H1 (cell line): ENCODE results near the gene CDK10. TPM values are rescaled to one million over a fixed set of nuclear protein-coding genes. Genes with fewer than 3 reads are reported as not detected.

Source experiments
- CTCF ChIA-PET: fragments of 300-600 bp; sonication (Branson Sonifier 250); formaldehyde crosslinking; loops from one replicate; lab custom pipeline; 2021; ENCODE audit not compliant: partially characterized antibody; lab: Charles Lee
- POLR2A ChIA-PET: fragments of 300-600 bp; sonication (Branson Sonifier 250); formaldehyde crosslinking; loops from one replicate; lab custom pipeline; 2021; ENCODE audit warnings: inconsistent platforms; ENCODE audit not compliant: partially characterized antibody; lab: Charles Lee
- DNase-seq, 2 experiments: peaks; one replicate each; pipeline versions ENCODE4 v3.0.0 to v3.0.0-alpha.2; 2010 to 2022; ENCODE audit warnings: low spot score in 2 of 2, low read depth in 1 of 2, mixed read lengths in 1 of 2
- FAIRE-seq: peaks from 2 replicates; lab custom pipeline; 2011; peaks lifted over from hg19 to GRCh38; lab: Jason Lieb, UNC
- H2AFZ ChIP-seq: 2 replicates; pipeline ENCODE4 v1.8.1; 2012; ENCODE audit warnings: low read length, inconsistent platforms
- H2AK5ac ChIP-seq: 2 replicates; pipeline ENCODE4 v1.6.1; 2013; ENCODE audit warnings: low read depth, low read length
- H2BK120ac ChIP-seq: replicated peaks from 2 replicates; pipeline ENCODE3; 2013; ENCODE audit warnings: low read depth, low read length, inconsistent platforms
- H2BK12ac ChIP-seq: 2 replicates; pipeline ENCODE4 v1.6.1; 2013; ENCODE audit warnings: low read depth, low read length
- H2BK15ac ChIP-seq: 2 replicates; pipeline ENCODE4 v1.6.1; 2013; ENCODE audit warnings: low read length
- H2BK20ac ChIP-seq: 2 replicates; pipeline ENCODE4 v1.6.1; 2013; ENCODE audit warnings: low read length
- H2BK5ac ChIP-seq: 2 replicates; pipeline ENCODE4 v1.6.1; 2013; ENCODE audit warnings: low read depth, low read length
- H3K14ac ChIP-seq: 2 replicates; pipeline ENCODE4 v1.6.1; 2013; ENCODE audit warnings: inconsistent platforms; ENCODE audit not compliant: insufficient read length
- H3K18ac ChIP-seq: 2 replicates; pipeline ENCODE4 v1.6.1; 2013; ENCODE audit warnings: low read length; ENCODE audit errors: extremely low read depth
- H3K23ac ChIP-seq: 2 replicates; pipeline ENCODE4 v1.6.1; 2013; ENCODE audit warnings: inconsistent platforms; ENCODE audit not compliant: insufficient read length
- H3K23me2 ChIP-seq: 2 replicates; pipeline ENCODE4 v1.6.1; 2013; ENCODE audit warnings: low read depth, low read length
- H3K27ac ChIP-seq: 2 replicates; pipeline ENCODE4 v1.6.1; 2011; ENCODE audit warnings: low read depth, low read length, inconsistent platforms
- H3K27me3 ChIP-seq, 4 experiments: replicated peaks in 1 of 4; 1 replicate in 1 of 4; 2 replicates in 3 of 4; pipeline versions ENCODE4 v1.6.1 to v1.8.1; 2011 to 2013; ENCODE audit warnings: low read length in 3 of 4, mild to moderate bottlenecking in 3 of 4, inconsistent platforms in 2 of 4, mixed read lengths in 2 of 4, moderate library complexity in 1 of 4; ENCODE audit not compliant: control insufficient read depth in 3 of 4, insufficient read depth in 3 of 4; ENCODE audit errors: extremely low read depth in 1 of 4
- H3K36me3 ChIP-seq, 4 experiments: 2 replicates each; pipeline versions ENCODE4 v1.6.1 to v1.8.1; 2011 to 2013; ENCODE audit warnings: mild to moderate bottlenecking in 4 of 4, low read length in 3 of 4, moderate library complexity in 2 of 4, control low read depth in 1 of 4, inconsistent platforms in 1 of 4; ENCODE audit not compliant: insufficient read depth in 4 of 4, control insufficient read depth in 2 of 4
- H3K4ac ChIP-seq: replicated peaks from 2 replicates; pipeline ENCODE3; 2013; ENCODE audit warnings: low read length, low read depth, mixed read lengths, inconsistent platforms; ENCODE audit not compliant: insufficient read length
- H3K4me1 ChIP-seq, 4 experiments: replicated peaks in 1 of 4; 1 replicate in 1 of 4; 2 replicates in 3 of 4; pipeline versions ENCODE4 v1.6.1 to v1.8.1; 2011 to 2013; ENCODE audit warnings: low read length in 3 of 4, inconsistent platforms in 2 of 4, mixed read lengths in 1 of 4; ENCODE audit not compliant: insufficient read depth in 4 of 4, control insufficient read depth in 3 of 4
- H3K4me2 ChIP-seq, 2 experiments: 2 replicates each; pipeline versions ENCODE4 v1.6.1 to v1.8.1; 2011 to 2013; ENCODE audit warnings: low read depth in 2 of 2, low read length in 2 of 2, control low read depth in 1 of 2, inconsistent platforms in 1 of 2, mild to moderate bottlenecking in 1 of 2; ENCODE audit not compliant: insufficient read depth in 1 of 2
- H3K4me3 ChIP-seq, 4 experiments: fragments of 200-600, 300-600 bp in 1 of 4; sonication (generic), shearing (Covaris generic), sonication (Bioruptor Twin) in 1 of 4; 2 replicates each; pipeline versions ENCODE4 v1.5.1 to v1.8.1; 2011 to 2016; ENCODE audit warnings: low read length in 4 of 4, low read depth in 3 of 4, control low read depth in 2 of 4, inconsistent platforms in 2 of 4, mild to moderate bottlenecking in 2 of 4, mixed read lengths in 1 of 4, moderate library complexity in 1 of 4; ENCODE audit not compliant: insufficient read depth in 2 of 4; ENCODE audit errors: extremely low read depth in 1 of 4
- H3K56ac ChIP-seq: replicated peaks from 2 replicates; pipeline ENCODE3; 2013; ENCODE audit warnings: low read depth, mild to moderate bottlenecking, mixed read lengths, low read length, inconsistent platforms; ENCODE audit not compliant: insufficient read length
- H3K79me1 ChIP-seq: 2 replicates; pipeline ENCODE4 v1.6.1; 2013; ENCODE audit warnings: low read depth, low read length, control low read depth
- H3K79me2 ChIP-seq, 2 experiments: 2 replicates each; pipeline versions ENCODE4 v1.6.1 to v1.8.1; 2012 to 2013; ENCODE audit warnings: low read length in 2 of 2, mild to moderate bottlenecking in 2 of 2, inconsistent platforms in 1 of 2; ENCODE audit not compliant: insufficient read depth in 2 of 2, control insufficient read depth in 1 of 2
- H3K9ac ChIP-seq, 4 experiments: replicated peaks in 1 of 4; 1 replicate in 1 of 4; 2 replicates in 3 of 4; pipeline versions ENCODE4 v1.6.1 to v1.8.1; 2011 to 2013; ENCODE audit warnings: low read depth in 3 of 4, low read length in 3 of 4, control low read depth in 2 of 4, mild to moderate bottlenecking in 2 of 4, moderate library complexity in 2 of 4, inconsistent platforms in 1 of 4; ENCODE audit errors: extremely low read depth in 1 of 4
- H3K9me3 ChIP-seq, 2 experiments: 2 replicates each; pipeline versions ENCODE4 v1.6.1 to v1.8.1; 2012 to 2013; ENCODE audit warnings: mild to moderate bottlenecking in 2 of 2, moderate library complexity in 2 of 2, control low read depth in 1 of 2, inconsistent platforms in 1 of 2, low read depth in 1 of 2, low read length in 1 of 2, mixed read lengths in 1 of 2; ENCODE audit not compliant: insufficient read depth in 2 of 2
- H4K20me1 ChIP-seq, 2 experiments: replicated peaks in 1 of 2; 2 replicates each; pipeline versions ENCODE3 to v1.8.1; 2011 to 2013; ENCODE audit warnings: inconsistent platforms in 2 of 2, low read length in 2 of 2, mild to moderate bottlenecking in 1 of 2; ENCODE audit not compliant: insufficient read depth in 2 of 2, control insufficient read depth in 1 of 2
- H4K5ac ChIP-seq: 2 replicates; pipeline ENCODE4 v1.6.1; 2013; ENCODE audit warnings: low read length, low read depth, mixed read lengths, inconsistent platforms; ENCODE audit not compliant: insufficient read length
- H4K8ac ChIP-seq: 2 replicates; pipeline ENCODE4 v1.8.0; 2013; ENCODE audit warnings: mild to moderate bottlenecking, moderate library complexity, low read length, inconsistent platforms; ENCODE audit not compliant: insufficient read depth; ENCODE audit errors: extremely low read depth
- H4K91ac ChIP-seq: replicated peaks from 2 replicates; pipeline ENCODE3; 2013; ENCODE audit warnings: low read length, mixed read lengths, inconsistent platforms; ENCODE audit not compliant: insufficient read length
- CEBPB ChIP-seq: IDR thresholded peaks from 2 replicates; pipeline ENCODE4 v1.6.1; 2012; ENCODE audit warnings: low read depth, low read length
- E2F6 ChIP-seq: IDR thresholded peaks from 2 replicates; pipeline ENCODE4 v1.6.1; 2012; ENCODE audit warnings: inconsistent platforms
- EGR1 ChIP-seq: IDR thresholded peaks from 2 replicates; pipeline ENCODE4 v1.6.1; 2011; ENCODE audit warnings: low read depth, low read length, borderline replicate concordance
- HDAC2 ChIP-seq, 2 experiments: fragments of 300-600 bp in 1 of 2; sonication (generic) in 1 of 2; IDR thresholded peaks; 2 replicates each; pipeline ENCODE4 v1.6.1; 2011 to 2012; ENCODE audit warnings: low read depth in 2 of 2, low read length in 2 of 2, mild to moderate bottlenecking in 2 of 2, moderate library complexity in 2 of 2, borderline replicate concordance in 1 of 2, inconsistent platforms in 1 of 2
- KDM4A ChIP-seq: IDR thresholded peaks from one replicate; pipeline ENCODE4 v1.7.1; 2012; ENCODE audit warnings: low read depth, mild to moderate bottlenecking, moderate library complexity, low read length, inconsistent platforms; ENCODE audit not compliant: severe bottlenecking
- MAX ChIP-seq: IDR thresholded peaks from 2 replicates; pipeline ENCODE4 v1.6.1; 2012; ENCODE audit warnings: inconsistent platforms
- POLR2A ChIP-seq, 2 experiments: IDR thresholded peaks; 1 replicate in 1 of 2; 2 replicates in 1 of 2; pipeline ENCODE4 v1.6.1; 2011; ENCODE audit warnings: low read depth in 2 of 2, low read length in 2 of 2, mild to moderate bottlenecking in 2 of 2; ENCODE audit errors: control extremely low read depth in 1 of 2
- RAD21 ChIP-seq, 2 experiments: IDR thresholded peaks in 1 of 2; conservative IDR thresholded peaks in 1 of 2; 2 replicates each; pipeline ENCODE4 v1.6.1; 2011; ENCODE audit warnings: low read depth in 2 of 2, low read length in 2 of 2, improper control_type of control experiment in 1 of 2, inconsistent platforms in 1 of 2, mild to moderate bottlenecking in 1 of 2, moderate library complexity in 1 of 2
- RNF2 ChIP-seq: fragments of 200-900, 300-1000 bp; sonication (generic); IDR thresholded peaks from 2 replicates; pipeline ENCODE4 v1.7.1; 2016; ENCODE audit warnings: borderline replicate concordance, low read depth, mild to moderate bottlenecking, antibody characterized with exemption, low read length; ENCODE audit not compliant: poor library complexity, severe bottlenecking; ENCODE audit errors: missing control alignments
- SUZ12 ChIP-seq: fragments of 200-600 bp; sonication (generic); IDR thresholded peaks from 2 replicates; pipeline ENCODE4 v1.6.1; 2012; ENCODE audit warnings: mild to moderate bottlenecking, inconsistent platforms, low read length, moderate library complexity, mixed read lengths
- WGBS, 2 experiments: shearing (Covaris generic) in 1 of 2; methylation state at CpG; one replicate each; pipeline versions ENCODE4 v1.1.6 to v1.1.7; 2013 to 2015; ENCODE audit warnings: low lambda C conversion rate in 2 of 2, mixed read lengths in 2 of 2, inconsistent platforms in 1 of 2, low coverage in 1 of 2, missing lambda C conversion rate in 1 of 2; ENCODE audit not compliant: insufficient replicate concordance in 2 of 2, insufficient coverage in 1 of 2, insufficient read length in 1 of 2; ENCODE audit errors: extremely low coverage in 1 of 2, missing lambda C conversion rate in 1 of 2; 5-methylcytosine and 5-hydroxymethylcytosine counted together
- polyA plus RNA-seq, 7 experiments: library from polyadenylated mRNA; depleted of rRNA in 3 of 7; stranded (reverse) in 5 of 7; unstranded in 2 of 7; fragments of >200 nt in 5 of 7; fragments of 200-250 nt in 2 of 7; gene quantifications; 1 replicate in 5 of 7; 2 replicates in 1 of 7; 4 replicates in 1 of 7; pipeline versions ENCODE4 v1.2.1 to v1.2.3, GENCODE V29; 2011 to 2013; ENCODE audit warnings: missing spikeins in 2 of 7, mixed read lengths in 2 of 7
- total RNA-seq: library from RNA; stranded (reverse); fragmentation: NEBNext Ultra II Directional; extraction: Animal tissue kit (Norgen Biotek cat#: 25700); gene quantifications from 2 replicates; pipeline ENCODE4 v1.2.1, GENCODE V29; 2021

CDK10 gene
- total and polyA plus RNA-seq, 2 of the 8 experiments (the other 6 are each of a cell fraction or from before 2014, with no cell fraction given): 49.5 to 83.9 TPM

GRCh38 chr16:89738538-89739317 is 52.2 kb downstream of the CDK10 start:
- WGBS, 2 experiments: 91% methylated on average over 20 of the region's 20 CpGs; no CpG with 5 or more reads in 1 of the 2 experiments
- Histone ChIP-seq H4K8ac (no peak overlapping the region), H3K23me2 (no peaks in the 10 kb centered on the region), H3K9me3 (no peaks in the 10 kb centered on the region), H2BK15ac (no peak overlapping the region), H4K5ac (no peak overlapping the region), H3K18ac (no peak overlapping the region), H2BK120ac (no peak overlapping the region), H3K79me2 (no peaks in the 10 kb centered on the region), H3K4me2 (no peak overlapping the region), H4K91ac (no peak overlapping the region), H3K4me1 (no peaks in the 10 kb centered on the region), H2BK5ac (no peak overlapping the region), H3K4me3 (no peak overlapping the region), H2AK5ac (no peak overlapping the region), H4K20me1 (peaks cover 3 to 11% of the 10 kb centered on the region in 2 experiments), H3K36me3 (peaks cover 26 to 62% (median 48%) of the 10 kb centered on the region in 4 experiments), H3K4ac (no peak overlapping the region), H3K23ac (no peak overlapping the region), H3K9ac (no peak overlapping the region), H3K56ac (no peak overlapping the region), H3K79me1 (peaks cover 2% of the 10 kb centered on the region; the same call in 1 of the 2 replicates), H3K27ac (no peak overlapping the region), H2AFZ (no peak overlapping the region), H2BK20ac (no peak overlapping the region), H3K14ac (no peak overlapping the region), H3K27me3 (no peaks in the 10 kb centered on the region), H2BK12ac (no peak overlapping the region)
- no peak for FAIRE-seq
- CTCF ChIA-PET: interaction anchor here (0.8 to 7.8 kb wide), 10 partner anchors 10 to 169 kb away, joined by 3 to 69 read pairs (median 4); no protein-coding TSS in a partner anchor
- DNase-seq: no peak
- POLR2A ChIA-PET: interaction anchor here (0.6 to 5.4 kb wide), 11 partner anchors 8 to 178 kb away, joined by 3 to 19 read pairs (median 3); no protein-coding TSS in a partner anchor
- no peak for TF ChIP-seq RAD21 (IDR thresholded peaks at IDR 0.05 in 1 of 2, conservative IDR thresholded peaks at IDR 0.05 in 1 of 2; ENCODE audit: low read depth in 2 of 2, low read length in 2 of 2)
- no peak for TF ChIP-seq SUZ12
- TF ChIP-seq E2F6: no peak
- TF ChIP-seq RNF2: no peak
- no peak for TF ChIP-seq POLR2A (IDR thresholded peaks at IDR 0.05; ENCODE audit: control extremely low read depth in 1 of 2, low read depth in 2 of 2, low read length in 2 of 2)
- TF ChIP-seq MAX: no peak
- TF ChIP-seq CEBPB: no peak
- no peak for TF ChIP-seq KDM4A
- TF ChIP-seq EGR1: no peak
- TF ChIP-seq HDAC2 (IDR thresholded peaks at IDR 0.05; ENCODE audit: borderline replicate concordance in 1 of 2, low read depth in 2 of 2, low read length in 2 of 2): no peak
